OCI-LY7 (cell line): ENCODE data around the gene PRKCI. TPM values are rescaled to one million over a fixed set of nuclear protein-coding genes. Genes with fewer than 3 reads are reported as not detected.

Experiments
- BruUV-seq: library from RNA; stranded (reverse); fragments of 400-500 nt; replicated peaks from 2 replicates; lab custom pipeline; 2021; lab: Mats Ljungman, UMichigan
- CTCF ChIA-PET: fragments of 300-600 bp; sonication (Branson Sonifier 250); formaldehyde crosslinking; loops from one replicate; lab custom pipeline; 2022; ENCODE audit warnings: antibody characterized with exemption; ENCODE audit not compliant: unreplicated experiment; lab: Charles Lee
- POLR2A ChIA-PET: fragments of 300-600 bp; sonication (Branson Sonifier 250); formaldehyde crosslinking; loops from one replicate; lab custom pipeline; 2022; ENCODE audit warnings: antibody characterized with exemption; lab: Charles Lee
- DNase-seq: peaks from one replicate; pipeline ENCODE4 v3.0.0-alpha.2; 2015; ENCODE audit warnings: low spot score
- H2AFZ ChIP-seq: fragments of 200-600 bp; sonication (generic), shearing (Covaris generic); 2 replicates; pipeline ENCODE4 v1.6.1; 2014; ENCODE audit warnings: mild to moderate bottlenecking, antibody characterized with exemption, low read length, moderate library complexity
- H3K27ac ChIP-seq: fragments of 200-600 bp; sonication (generic); 2 replicates; pipeline ENCODE4 v1.5.1; 2014; ENCODE audit warnings: mixed run types, low read depth, mild to moderate bottlenecking, moderate library complexity, low read length, inconsistent platforms; ENCODE audit not compliant: poor library complexity, severe bottlenecking
- H3K36me3 ChIP-seq: fragments of 200-600 bp; sonication (generic); 2 replicates; pipeline ENCODE4 v1.6.1; 2014; ENCODE audit warnings: mild to moderate bottlenecking, antibody characterized with exemption, low read length, moderate library complexity, mixed read lengths; ENCODE audit not compliant: insufficient read depth
- H3K4me1 ChIP-seq: fragments of 200-600 bp; sonication (generic); 2 replicates; pipeline ENCODE4 v1.5.1; 2014; ENCODE audit warnings: mild to moderate bottlenecking, low read length; ENCODE audit not compliant: insufficient read depth, poor library complexity, severe bottlenecking
- H3K4me2 ChIP-seq: fragments of 200-600 bp; sonication (generic); 2 replicates; pipeline ENCODE4 v1.6.1; 2014; ENCODE audit warnings: mild to moderate bottlenecking, low read length
- H3K4me3 ChIP-seq: fragments of 200-600 bp; sonication (generic); 2 replicates; pipeline ENCODE4 v1.5.1; 2014; ENCODE audit warnings: mild to moderate bottlenecking, low read depth, low read length; ENCODE audit not compliant: poor library complexity, severe bottlenecking
- H3K79me2 ChIP-seq: fragments of 200-600 bp; sonication (generic); 2 replicates; pipeline ENCODE4 v1.6.1; 2016; ENCODE audit warnings: low read depth, mild to moderate bottlenecking, low read length, moderate library complexity, mixed read lengths; ENCODE audit not compliant: insufficient read depth
- H3K9me2 ChIP-seq: fragments of 200-600 bp; sonication (generic); 2 replicates; pipeline ENCODE4 v1.6.1; 2016; ENCODE audit warnings: mild to moderate bottlenecking, low read length, mixed read lengths; ENCODE audit not compliant: insufficient read depth
- H3K9me3 ChIP-seq: fragments of 200-600 bp; sonication (generic); 2 replicates; pipeline ENCODE4 v1.6.1; 2014; ENCODE audit warnings: mild to moderate bottlenecking, mixed run types, low read length, mixed read lengths
- H4K20me1 ChIP-seq: fragments of 200-600 bp; sonication (generic); 2 replicates; pipeline ENCODE4 v1.6.1; 2014; ENCODE audit warnings: mild to moderate bottlenecking, antibody characterized with exemption, low read length, moderate library complexity, mixed read lengths; ENCODE audit not compliant: insufficient read depth
- CTCF ChIP-seq: fragments of 200-600 bp; sonication (generic); conservative IDR thresholded peaks from 2 replicates; pipeline ENCODE4 v1.5.1; 2014; ENCODE audit warnings: mild to moderate bottlenecking, antibody characterized with exemption, low read length, moderate library complexity, mixed read lengths
- EZH2phosphoT487 ChIP-seq: fragments of 200-600 bp; sonication (generic); IDR thresholded peaks from 2 replicates; pipeline ENCODE4 v1.6.1; 2018; ENCODE audit warnings: low read depth, borderline replicate concordance, mild to moderate bottlenecking, mixed run types, antibody characterized with exemption, low read length, moderate library complexity, mixed read lengths
- intact Hi-C: fragments of 100-400 bp; cut with micrococcal nuclease; formaldehyde crosslinking; loops from one replicate; pipeline ENCODE4 v1.10.0; 2022; ENCODE audit not compliant: unreplicated experiment
- total RNA-seq, 2 experiments: library from RNA; depleted of rRNA in 1 of 2; stranded (reverse); fragments of >200 nt in 1 of 2; shearing (Covaris generic) in 1 of 2; gene quantifications; 2 replicates each; pipeline ENCODE4 v1.2.3, GENCODE V29; 2014 to 2022

Gene PRKCI
- total RNA-seq, 2 experiments from 2014 or later, result 27.6 to 36.2 TPM

GRCh38 chr3:170330366-170330765 is 108.1 kb downstream of the PRKCI start:
- intact Hi-C loops, result no loop called here
- no peak overlapping the region for H3K27ac ChIP-seq
- BruUV-seq, result no TSS peak
- H3K79me2 ChIP-seq, result no peaks in the 10 kb centered on the region
- no peak overlapping the region for H3K4me3 ChIP-seq
- ChIA-PET POLR2A (no interaction called here), CTCF (no interaction called here)
- no peak overlapping the region for H3K4me2 ChIP-seq
- no peak for DNase-seq
- no peak overlapping the region for H2AFZ ChIP-seq
- peaks cover 24% of the 10 kb centered on the region for H3K9me3 ChIP-seq
- no peaks in the 10 kb centered on the region for H4K20me1 ChIP-seq
- H3K36me3 ChIP-seq, result no peaks in the 10 kb centered on the region
- no peaks in the 10 kb centered on the region for H3K9me2 ChIP-seq
- TF ChIP-seq EZH2phosphoT487, result no peak
- H3K4me1 ChIP-seq, result no peaks in the 10 kb centered on the region

- Histone ChIP-seq H3K9me3 (peaks cover 23% of the 10 kb centered on the region), H3K4me3 (no peak overlapping the region), H3K4me2 (no peak overlapping the region), H2AFZ (no peak overlapping the region), H3K4me1 (no peaks in the 10 kb centered on the region), H3K79me2 (no peaks in the 10 kb centered on the region), H4K20me1 (no peaks in the 10 kb centered on the region), H3K9me2 (no peaks in the 10 kb centered on the region), H3K36me3 (no peaks in the 10 kb centered on the region), H3K27ac (no peak overlapping the region)
- intact Hi-C loops, result no loop called here
- ChIA-PET CTCF (no interaction called here), POLR2A (interaction anchor here (0.6 kb wide), 1 partner anchor 77 kb away, joined by 3 read pairs; no protein-coding TSS in a partner anchor)
- TF ChIP-seq CTCF (no peak), EZH2phosphoT487 (no peak)
- no peak for DNase-seq
- BruUV-seq, result no TSS peak
These were observed 108.9 kb downstream of the PRKCI start for GRCh38 chr3:170331143-170331542.

- no peak for DNase-seq
- Histone ChIP-seq H4K20me1 (no peaks in the 10 kb centered on the region), H2AFZ (no peak overlapping the region), H3K9me2 (no peaks in the 10 kb centered on the region), H3K9me3 (peaks cover 38% of the 10 kb centered on the region), H3K27ac (no peak overlapping the region), H3K4me2 (no peak overlapping the region), H3K36me3 (no peaks in the 10 kb centered on the region; the same call in 1 of the 2 replicates), H3K4me3 (no peak overlapping the region), H3K4me1 (no peaks in the 10 kb centered on the region), H3K79me2 (no peaks in the 10 kb centered on the region)
- no TSS peak for BruUV-seq
- ChIA-PET CTCF (no interaction called here), POLR2A (interaction anchor here (0.8 to 1.5 kb wide), 2 partner anchors 9 to 12 kb away, joined by 4 to 5 read pairs; no protein-coding TSS in a partner anchor)
- TF ChIP-seq EZH2phosphoT487 (no peak), CTCF (no peak)
- intact Hi-C loops, result no loop called here
These were observed 115.2 kb downstream of the PRKCI start for GRCh38 chr3:170337420-170337819.
